Sigmoid colon (tissue), 4 donors: Measurements from ENCODE around the gene SCLY.

Experiments used
- EP300 ChIP-seq, 4 donors: sonication (generic); formaldehyde crosslinking; IDR thresholded peaks; one replicate each; pipeline ENCODE4 v1.6.1; 2017; ENCODE audit warnings: antibody characterized with exemption in 4 of 4
- POLR2A ChIP-seq, 2 donors: fragments of 450-650 bp; IDR thresholded peaks; one replicate each; pipeline ENCODE4 v1.6.1; 2016; ENCODE audit warnings: antibody characterized with exemption in 2 of 2, mild to moderate bottlenecking in 2 of 2, moderate library complexity in 2 of 2
- TF ChIP-seq, protein P1 (sequence below), 4 experiments: fragments of 450-650 bp in 3 of 4; fragments of 200-600 bp in 1 of 4; IDR thresholded peaks; one replicate each; pipeline ENCODE4 v1.5.1; 2016 to 2019; ENCODE audit warnings: antibody characterized with exemption in 4 of 4, mild to moderate bottlenecking in 3 of 4, moderate library complexity in 2 of 4

GRCh38 chr2:238027591-238028415 is 33.0 kb upstream of the SCLY start:
- TF ChIP-seq, protein P1, sequence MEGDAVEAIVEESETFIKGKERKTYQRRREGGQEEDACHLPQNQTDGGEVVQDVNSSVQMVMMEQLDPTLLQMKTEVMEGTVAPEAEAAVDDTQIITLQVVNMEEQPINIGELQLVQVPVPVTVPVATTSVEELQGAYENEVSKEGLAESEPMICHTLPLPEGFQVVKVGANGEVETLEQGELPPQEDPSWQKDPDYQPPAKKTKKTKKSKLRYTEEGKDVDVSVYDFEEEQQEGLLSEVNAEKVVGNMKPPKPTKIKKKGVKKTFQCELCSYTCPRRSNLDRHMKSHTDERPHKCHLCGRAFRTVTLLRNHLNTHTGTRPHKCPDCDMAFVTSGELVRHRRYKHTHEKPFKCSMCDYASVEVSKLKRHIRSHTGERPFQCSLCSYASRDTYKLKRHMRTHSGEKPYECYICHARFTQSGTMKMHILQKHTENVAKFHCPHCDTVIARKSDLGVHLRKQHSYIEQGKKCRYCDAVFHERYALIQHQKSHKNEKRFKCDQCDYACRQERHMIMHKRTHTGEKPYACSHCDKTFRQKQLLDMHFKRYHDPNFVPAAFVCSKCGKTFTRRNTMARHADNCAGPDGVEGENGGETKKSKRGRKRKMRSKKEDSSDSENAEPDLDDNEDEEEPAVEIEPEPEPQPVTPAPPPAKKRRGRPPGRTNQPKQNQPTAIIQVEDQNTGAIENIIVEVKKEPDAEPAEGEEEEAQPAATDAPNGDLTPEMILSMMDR (IDR thresholded peaks at IDR 0.05) = no peak
- TF ChIP-seq EP300 (IDR thresholded peaks at IDR 0.05) (no peak), POLR2A (IDR thresholded peaks at IDR 0.05) (no peak)
